HG03457 (cell line): ENCODE measurements around the gene CAPN7.
A peak's percentile ranks its signal among the peaks of the same experiment; 100 is the strongest.

ENCODE experiments used
- ATAC-seq: cut with Tn5 transposase; IDR thresholded peaks from one replicate; pipeline ENCODE4 v1.9.1; 2021; ENCODE audit warnings: moderate number of reproducible peaks; ENCODE audit not compliant: unreplicated experiment

CAPN7 gene

GRCh38 chr3:15272426-15273196 lies 66.6 kb downstream of the CAPN7 start:
- no peak for ATAC-seq

- no peak for ATAC-seq
Observed at GRCh38 chr3:15273227-15273626, 67.2 kb downstream of the CAPN7 start.

DNA sequence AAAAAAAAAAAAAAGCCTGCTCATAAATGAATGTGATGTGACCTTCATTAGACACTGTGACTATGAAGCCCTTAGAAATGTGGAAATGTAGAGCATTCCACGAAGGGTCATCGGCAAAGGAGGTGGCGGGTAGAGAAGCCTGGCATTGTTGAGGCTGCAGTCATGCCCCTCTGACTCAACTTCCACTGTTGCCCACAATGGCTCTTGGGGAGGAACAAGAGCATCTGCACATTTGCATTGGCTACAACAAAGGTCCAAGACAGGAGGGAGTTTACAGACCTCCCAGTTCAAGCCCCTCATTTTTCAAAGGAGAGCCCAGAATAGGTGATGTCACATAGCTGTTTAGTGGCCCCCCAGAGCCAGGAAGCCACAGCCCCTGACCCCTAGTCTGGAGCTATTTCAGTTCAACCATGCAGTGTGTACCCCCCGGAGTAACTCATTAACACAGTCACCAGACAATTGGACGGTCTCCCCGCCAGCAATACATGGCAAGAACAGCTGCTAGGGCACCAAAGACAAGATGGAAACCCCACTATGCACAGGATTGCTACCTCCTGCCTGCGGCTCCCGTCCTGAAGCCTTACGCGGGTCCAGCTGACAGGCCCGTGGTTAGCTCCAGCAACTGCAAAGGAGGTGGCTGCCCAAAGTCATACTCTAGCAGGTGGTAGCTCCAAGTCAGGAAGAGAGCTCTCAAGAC lies 70.1 kb downstream of the CAPN7 start:
- ATAC-seq: no peak

DNA sequence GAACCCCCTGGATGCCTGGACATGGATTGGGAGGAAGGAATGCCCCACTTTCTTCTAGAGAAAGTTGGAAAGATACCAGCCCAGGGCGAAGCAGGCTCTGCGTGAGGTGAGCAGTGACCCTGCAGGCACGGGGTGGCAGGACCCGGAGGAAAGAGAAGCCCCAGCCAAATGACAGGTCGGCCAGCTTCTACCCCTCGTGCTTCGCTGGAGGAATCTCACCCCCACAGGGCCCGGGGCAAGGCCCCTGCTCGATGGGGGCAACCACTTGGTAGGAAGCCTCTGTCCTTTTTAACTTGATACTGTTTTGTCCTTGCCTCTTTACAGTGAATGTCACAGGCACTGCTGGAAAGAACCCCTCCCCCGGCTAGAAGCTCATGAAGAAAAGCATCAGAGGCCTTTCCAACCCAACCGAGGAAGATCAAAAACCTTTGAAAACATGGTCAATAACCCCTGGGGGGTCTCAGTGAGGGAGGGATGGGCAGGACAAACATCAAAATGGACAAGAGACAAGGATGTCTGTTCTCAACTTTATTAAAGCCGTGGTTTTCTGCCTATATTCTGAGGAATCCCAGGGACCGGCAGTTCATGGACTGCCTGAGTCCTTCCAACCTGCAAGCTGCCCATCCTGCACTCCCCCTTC lies 71.9 kb downstream of the CAPN7 start:
- ATAC-seq: no peak

DNA sequence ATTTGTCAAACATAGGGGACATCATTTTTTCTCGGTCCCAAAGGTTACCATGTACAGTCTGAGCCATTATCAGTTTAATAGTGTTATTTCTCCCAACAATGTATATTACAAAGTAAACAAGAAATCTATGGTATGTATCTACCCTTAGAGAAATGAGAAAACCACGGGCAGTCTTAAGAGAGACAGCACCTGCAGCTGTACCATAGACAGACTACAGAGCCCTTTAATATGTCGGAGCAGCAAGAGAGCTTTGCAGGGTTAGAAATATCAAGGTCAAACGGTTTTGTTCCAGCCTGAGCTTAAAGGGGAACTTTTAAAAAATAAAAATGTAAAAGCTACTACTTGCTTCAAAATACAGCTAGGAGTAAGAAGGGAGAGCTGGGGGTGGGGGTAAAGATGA lies 73.2 kb downstream of the CAPN7 start:
- no peak for ATAC-seq

GRCh38 chr3:15279671-15280402 lies 73.8 kb downstream of the CAPN7 start:
- no peak for ATAC-seq

DNA sequence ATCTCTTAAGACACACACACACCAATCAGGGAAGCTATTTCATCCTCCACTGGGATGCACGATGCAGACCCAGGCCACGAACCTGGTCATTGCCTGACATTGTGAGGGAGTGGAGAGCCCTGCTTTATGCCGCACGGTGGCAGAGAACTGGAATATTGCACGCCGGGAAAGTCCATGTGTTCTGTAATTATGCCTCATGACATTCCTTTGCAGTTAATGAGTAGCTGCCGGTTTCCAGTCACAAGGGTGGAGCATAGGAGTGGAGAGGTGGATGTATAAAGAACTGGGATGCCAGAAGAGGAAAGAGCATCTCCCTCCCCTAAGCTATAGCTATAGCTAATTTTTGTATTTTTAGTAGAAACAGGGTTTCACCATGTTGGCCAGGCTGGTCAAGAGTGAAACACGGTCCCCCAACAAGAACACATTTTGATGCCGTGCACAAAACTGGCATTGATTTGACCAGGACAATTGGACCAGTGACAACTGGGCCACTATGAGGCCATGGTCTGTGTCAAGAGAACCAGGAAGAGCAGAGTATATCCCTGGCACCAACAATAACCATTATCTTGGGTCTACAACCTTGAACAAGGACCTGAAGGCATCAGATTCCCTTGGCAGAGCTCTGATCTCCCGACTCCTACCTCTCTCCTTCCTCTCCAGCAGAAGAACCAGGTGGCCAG lies 74.9 kb downstream of the CAPN7 start:
- no peak for ATAC-seq

GRCh38 chr3:15281817-15282216 lies 75.8 kb downstream of the CAPN7 start:
- ATAC-seq: no peak

GRCh38 chr3:15283702-15284101 lies 77.7 kb downstream of the CAPN7 start:
- no peak for ATAC-seq

GRCh38 chr3:15284121-15284889 lies 78.3 kb downstream of the CAPN7 start:
- ATAC-seq: no peak

- ATAC-seq: no peak
Observed at GRCh38 chr3:15286022-15286421, 80.0 kb downstream of the CAPN7 start.

DNA sequence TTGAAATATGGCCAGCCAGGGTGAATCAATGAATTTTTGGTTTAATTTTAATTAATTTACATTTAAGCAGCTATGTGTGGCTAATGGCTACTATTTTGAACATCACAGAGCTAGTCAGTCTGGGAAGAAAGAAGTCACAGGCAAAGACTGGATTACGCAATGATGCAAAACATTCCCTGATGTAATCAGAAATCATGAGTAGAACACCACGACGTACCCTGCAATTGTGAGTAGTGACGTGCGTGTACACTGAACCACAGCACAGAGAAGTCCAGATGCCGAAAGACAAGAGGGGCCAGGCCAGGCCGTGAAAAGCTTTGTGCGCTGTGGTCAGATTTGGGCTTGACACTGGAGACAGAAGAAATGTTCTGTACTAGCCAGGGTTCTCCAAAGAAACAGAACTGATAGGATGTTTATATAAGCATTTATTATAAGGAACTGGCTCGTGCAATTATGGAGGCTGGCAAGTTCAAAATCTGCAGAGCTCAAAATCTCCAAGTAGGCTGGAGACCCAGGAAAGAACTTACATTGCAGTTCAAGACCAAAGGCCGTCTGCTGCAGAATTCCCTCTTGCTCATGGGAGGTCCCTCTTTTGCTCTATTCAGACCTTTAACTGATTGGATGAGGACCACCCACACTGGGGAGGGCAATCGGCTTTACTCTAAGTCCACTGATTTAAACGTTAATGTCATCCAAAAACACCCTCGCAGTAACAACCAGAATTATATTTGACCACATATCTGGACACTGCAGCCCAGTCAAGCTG lies 81.7 kb downstream of the CAPN7 start:
- ATAC-seq: no peak

DNA sequence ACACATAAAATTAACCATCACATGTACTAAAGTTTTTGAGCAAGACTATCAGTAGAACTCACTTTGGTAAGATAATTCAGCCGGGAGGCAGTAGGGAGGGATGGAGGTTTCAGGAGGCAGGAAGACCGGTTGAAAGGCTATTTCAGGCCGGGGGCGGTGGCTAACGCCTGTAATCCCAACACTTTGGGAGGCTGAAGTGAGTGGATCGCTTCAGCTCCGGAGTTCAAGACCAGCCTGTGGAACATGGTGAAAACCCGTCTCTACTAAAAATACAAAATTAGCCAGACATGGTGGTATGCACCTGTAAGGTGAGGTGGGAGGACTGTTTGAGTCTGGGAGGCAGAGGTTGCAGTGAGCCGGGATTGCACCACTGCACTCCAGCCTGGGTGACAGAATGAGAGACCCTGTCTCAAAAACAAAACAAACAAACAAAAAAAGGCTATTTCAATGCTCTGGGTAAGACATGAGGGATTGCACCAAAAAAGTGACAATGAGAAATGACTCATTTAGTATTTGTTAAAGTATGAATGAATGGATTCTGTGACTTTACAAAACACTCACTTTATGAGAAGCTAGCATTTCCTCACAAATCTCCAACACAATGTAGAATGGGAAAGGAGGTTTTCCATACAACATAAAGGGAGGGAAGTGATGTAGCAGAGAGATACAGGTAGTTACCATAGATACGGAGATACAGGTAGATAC lies 82.4 kb downstream of the CAPN7 start:
- no peak for ATAC-seq

- no peak for ATAC-seq
Observed at GRCh38 chr3:15289661-15290060, 83.6 kb downstream of the CAPN7 start.

DNA sequence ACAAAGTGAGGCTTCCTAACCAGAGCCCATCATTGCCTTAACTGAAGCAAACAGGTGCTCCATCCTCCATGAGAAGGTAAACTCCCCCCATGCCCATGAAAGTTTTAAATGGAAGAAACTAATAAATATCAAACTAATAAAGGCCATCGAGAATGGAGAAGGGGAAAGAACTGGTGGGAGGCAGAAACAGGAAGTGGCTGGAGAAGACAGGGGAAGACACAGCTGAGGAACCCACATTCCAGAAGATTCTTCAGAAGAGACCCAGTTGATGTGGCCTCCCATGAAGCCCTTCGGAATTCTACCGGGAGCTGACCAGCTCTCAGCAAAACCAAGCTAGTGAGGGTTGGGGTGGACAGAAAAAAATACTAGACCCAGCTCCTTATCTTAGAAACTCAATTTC lies 84.7 kb downstream of the CAPN7 start:
- no peak for ATAC-seq

DNA sequence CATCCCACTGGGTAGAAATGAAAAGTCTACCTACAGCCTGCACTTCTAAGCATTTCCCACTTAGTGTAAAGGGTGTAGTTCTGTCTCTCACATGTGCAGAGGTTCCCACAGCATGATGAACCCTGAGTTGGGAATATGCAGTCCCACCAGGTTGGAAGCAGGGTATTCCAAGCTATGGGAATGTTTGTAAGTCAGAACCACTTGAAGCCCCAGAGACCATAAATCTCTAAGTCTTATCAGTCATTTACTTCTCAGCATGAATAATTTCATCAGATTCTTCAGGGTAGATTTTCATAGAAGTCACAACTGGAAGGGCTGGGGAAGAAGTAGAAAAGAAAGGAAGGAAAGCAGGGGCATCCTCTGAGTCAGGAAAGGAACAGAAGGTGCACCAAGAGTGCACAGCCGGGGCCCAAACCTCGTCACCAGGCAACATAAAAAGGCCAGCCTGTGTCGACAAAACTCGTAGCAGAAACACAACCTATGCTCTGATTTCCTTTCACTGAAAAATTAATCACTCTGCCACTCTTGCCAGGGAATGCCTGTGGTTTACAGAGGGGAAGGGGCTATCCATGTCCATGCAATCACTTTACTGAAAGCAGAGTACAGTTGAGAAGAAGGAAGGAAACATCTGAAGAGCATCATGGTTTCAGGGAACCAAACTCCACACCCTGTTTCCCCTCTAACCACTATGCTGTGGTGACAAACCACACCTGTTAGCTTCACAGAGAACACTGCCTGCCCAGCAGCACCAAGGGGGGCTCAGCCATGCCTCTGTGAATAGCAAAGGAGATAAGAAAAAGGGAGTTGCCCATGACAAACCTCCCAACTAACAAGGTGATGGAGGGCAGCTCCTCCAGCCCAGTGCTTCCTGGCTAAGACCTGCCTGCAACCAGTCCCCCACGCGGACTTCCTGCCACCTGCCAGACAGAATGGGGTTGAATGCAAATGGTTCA lies 85.8 kb downstream of the CAPN7 start:
- peak; percentile 84 for ATAC-seq

DNA sequence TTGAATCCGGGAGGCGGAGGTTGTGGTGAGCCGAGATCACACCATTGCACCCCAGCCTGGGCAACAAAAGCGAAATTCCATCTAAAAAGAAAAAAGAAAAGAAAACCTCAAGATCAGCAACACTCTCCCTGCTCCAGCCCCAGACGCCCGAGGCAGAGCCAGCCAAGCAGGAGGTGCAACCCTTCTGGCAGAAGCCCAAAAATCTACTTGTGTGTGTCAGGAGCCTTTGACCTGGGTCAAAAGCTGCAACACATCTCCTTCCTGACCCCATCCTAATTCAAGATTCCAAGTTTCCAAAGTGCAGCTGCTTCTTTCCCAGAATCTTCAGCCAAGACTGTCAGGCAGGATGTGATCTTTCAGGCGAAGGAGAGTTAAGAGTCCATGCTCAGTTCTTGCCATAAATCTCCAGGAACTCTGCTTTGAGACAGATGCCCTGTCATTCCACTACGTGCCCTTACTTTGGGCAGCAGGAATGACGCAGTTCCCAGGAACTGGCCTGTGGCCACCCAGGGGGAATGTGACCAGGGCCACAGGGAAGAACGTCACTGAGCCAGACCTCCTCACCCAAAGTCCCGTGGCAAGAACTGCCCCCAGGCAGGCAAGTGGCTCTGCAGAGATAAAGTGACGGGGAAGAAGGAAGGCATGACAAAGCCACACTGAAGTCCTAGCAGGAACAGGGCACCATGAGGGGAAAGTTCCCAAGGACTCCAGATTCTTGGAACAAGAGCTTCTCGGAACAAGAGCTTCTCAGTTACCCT lies 86.9 kb downstream of the CAPN7 start:
- ATAC-seq: no peak
